ENCODE measurements around the gene PDE4D. TPM values are rescaled to one million over a fixed set of nuclear protein-coding genes. Genes with fewer than 3 reads are reported as not detected.

PDE4D gene
- total RNA-seq, 4 donors from 2014 or later: 6.0 to 36.2 (median 10.0) TPM

DNA sequence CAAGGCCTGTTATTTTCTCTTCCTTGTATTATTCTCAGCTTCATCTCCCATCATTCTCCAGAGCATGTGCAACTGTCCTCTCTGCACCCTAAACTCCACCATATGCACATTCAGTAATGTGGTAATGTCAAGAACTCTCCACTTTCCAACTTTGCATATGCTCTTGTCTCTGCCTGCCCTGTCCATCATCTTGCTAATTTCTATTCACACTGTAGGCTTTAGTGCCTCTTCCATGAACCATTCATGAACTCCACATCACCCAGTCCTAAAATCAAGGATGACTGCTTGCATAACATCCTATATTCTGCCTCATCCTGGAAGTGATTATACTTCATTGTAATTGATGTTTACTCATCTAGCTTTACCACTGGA, 354.8 kb downstream of the PDE4D start:
- intact Hi-C loops (cut with DNase I): no loop called here
- TF ChIP-seq, protein P1, sequence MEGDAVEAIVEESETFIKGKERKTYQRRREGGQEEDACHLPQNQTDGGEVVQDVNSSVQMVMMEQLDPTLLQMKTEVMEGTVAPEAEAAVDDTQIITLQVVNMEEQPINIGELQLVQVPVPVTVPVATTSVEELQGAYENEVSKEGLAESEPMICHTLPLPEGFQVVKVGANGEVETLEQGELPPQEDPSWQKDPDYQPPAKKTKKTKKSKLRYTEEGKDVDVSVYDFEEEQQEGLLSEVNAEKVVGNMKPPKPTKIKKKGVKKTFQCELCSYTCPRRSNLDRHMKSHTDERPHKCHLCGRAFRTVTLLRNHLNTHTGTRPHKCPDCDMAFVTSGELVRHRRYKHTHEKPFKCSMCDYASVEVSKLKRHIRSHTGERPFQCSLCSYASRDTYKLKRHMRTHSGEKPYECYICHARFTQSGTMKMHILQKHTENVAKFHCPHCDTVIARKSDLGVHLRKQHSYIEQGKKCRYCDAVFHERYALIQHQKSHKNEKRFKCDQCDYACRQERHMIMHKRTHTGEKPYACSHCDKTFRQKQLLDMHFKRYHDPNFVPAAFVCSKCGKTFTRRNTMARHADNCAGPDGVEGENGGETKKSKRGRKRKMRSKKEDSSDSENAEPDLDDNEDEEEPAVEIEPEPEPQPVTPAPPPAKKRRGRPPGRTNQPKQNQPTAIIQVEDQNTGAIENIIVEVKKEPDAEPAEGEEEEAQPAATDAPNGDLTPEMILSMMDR (IDR thresholded peaks at IDR 0.05): no peak
- TF ChIP-seq POLR2A (IDR thresholded peaks at IDR 0.05): no peak
- no peak overlapping the region for H3K27ac ChIP-seq
- H3K9me3 ChIP-seq: no peaks in the 10 kb centered on the region
- no peaks in the 10 kb centered on the region for H3K27me3 ChIP-seq
- DNase-seq: no peak
- H3K36me3 ChIP-seq: no peaks in the 10 kb centered on the region
- H3K4me3 ChIP-seq: no peak overlapping the region
- peaks cover 5 to 46% (median 16%) of the 10 kb centered on the region in 3 donors for H3K4me1 ChIP-seq

DNA sequence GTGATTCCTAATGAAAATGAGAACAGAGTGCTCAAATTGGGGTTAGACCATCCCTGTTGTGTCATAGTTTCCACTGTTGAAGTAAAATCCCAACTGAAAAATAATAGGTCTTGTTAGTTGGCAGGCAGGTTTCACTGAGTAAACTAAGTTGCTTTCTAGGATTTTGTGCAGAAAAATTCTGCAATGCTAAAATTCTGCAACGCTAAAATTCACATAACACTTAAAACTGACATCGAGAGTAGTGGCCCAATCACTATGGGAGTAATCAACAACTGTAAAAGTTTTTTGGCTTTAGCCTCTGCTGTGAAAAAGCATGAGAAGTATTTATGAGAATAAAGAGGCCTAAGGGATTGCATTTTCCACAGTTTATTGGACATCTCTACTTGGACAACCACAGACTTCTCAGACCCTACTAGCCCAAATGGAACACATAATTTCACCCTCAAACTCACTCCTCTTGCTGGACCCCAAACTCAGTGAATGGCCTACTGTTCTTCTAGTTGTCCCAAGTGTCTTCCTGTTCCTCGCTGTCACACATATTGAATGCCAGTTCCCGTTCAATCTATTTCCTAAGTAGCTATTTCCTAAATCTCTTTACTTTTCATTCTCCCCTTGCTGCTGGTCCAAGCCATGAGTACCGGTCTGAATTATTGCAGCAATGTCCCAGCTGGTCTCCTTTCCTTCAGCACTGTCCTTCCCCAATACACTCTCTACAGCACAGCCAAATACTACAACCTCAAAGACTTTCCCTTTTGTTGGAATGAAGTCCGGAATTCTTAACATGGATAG, 355.4 kb downstream of the PDE4D start:
- no peak overlapping the region for H3K27ac ChIP-seq
- 84 to 87% methylated on average over 6 of the region's 6 CpGs for WGBS, 2 donors
- no peaks in the 10 kb centered on the region for H3K9me3 ChIP-seq
- no peaks in the 10 kb centered on the region for H3K27me3 ChIP-seq
- intact Hi-C loops (cut with DNase I): no loop called here
- H3K36me3 ChIP-seq: no peaks in the 10 kb centered on the region
- peaks cover 0 to 41% (median 11%) of the 10 kb centered on the region in 3 donors for H3K4me1 ChIP-seq
- no peak for DNase-seq
- no peak overlapping the region for H3K4me3 ChIP-seq
- no peak for TF ChIP-seq POLR2A (IDR thresholded peaks at IDR 0.05)
- TF ChIP-seq, protein P1 (IDR thresholded peaks at IDR 0.05): no peak

DNA sequence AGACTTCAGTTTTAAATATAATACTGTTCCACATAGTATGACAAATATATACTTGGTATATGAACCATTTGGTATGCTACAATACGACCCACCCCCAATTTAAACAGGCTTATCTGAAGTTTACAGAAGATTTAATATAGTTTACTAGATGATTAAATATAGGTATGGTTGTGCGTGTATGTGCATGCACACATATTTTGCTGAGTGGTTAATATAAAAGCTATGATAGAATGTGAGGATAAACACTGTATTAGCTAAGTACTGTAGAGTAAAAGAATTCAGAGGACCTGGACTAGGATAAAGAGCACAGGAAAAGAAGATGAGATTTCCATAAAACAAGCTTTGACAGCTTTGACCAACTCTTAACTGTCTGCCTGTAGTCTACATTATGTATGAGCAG, 356.7 kb downstream of the PDE4D start:
- intact Hi-C loops (cut with DNase I): no loop called here
- no peak overlapping the region for H3K27ac ChIP-seq
- no peak overlapping the region for H3K4me3 ChIP-seq
- no peak for DNase-seq
- no peaks in the 10 kb centered on the region for H3K9me3 ChIP-seq
- H3K4me1 ChIP-seq: peaks cover 0 to 28% (median 8%) of the 10 kb centered on the region in 3 donors
- H3K36me3 ChIP-seq: no peaks in the 10 kb centered on the region
- WGBS, 2 donors: 50 to 68% methylated on average over 2 of the region's 2 CpGs
- TF ChIP-seq, protein P1 (IDR thresholded peaks at IDR 0.05): no peak
- TF ChIP-seq POLR2A (IDR thresholded peaks at IDR 0.05): no peak
- H3K27me3 ChIP-seq: no peaks in the 10 kb centered on the region

DNA sequence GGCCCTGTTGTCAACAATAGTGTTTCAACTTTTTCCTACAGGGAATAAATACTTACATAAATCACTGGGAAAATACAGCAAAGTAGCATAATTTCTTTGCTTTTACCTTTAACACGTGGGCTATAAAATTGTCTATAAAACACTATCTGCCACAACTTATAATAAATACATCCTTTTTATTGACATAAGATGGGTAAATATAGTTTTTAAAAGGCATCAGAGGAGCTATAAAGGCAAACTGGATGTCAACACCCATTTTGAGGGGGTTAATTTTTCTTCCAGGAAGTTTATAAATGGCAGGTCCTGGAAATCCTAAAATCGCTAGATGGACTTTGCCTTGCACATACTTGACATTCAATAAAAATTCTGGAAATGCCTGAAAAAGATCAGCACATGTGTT, 358.0 kb downstream of the PDE4D start:
- intact Hi-C loops (cut with DNase I): no loop called here

DNA sequence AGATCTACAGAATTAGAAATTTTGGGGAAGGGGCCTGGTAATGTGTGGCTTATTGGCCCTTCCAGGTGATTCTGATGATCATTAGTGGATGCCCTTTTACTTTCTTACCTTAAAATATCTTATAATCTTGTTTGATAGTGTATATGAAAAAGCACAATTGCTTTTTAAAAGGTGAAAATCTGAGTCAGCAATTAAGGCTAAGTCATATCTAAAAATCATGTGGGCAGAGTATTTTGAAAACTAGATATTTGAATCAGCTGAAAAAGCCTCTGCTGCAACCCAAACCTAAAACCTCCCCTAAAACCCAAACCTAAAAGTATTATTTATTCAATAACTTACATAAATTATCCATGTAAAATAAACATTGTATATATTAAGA, 359.8 kb downstream of the PDE4D start:
- intact Hi-C loops (cut with DNase I): no loop called here
- no peak for DNase-seq
- TF ChIP-seq, protein P1 (IDR thresholded peaks at IDR 0.05): no peak
- no peak for TF ChIP-seq POLR2A (IDR thresholded peaks at IDR 0.05)
- peaks cover 0 to 4% (median 0%) of the 10 kb centered on the region in 3 donors for H3K4me1 ChIP-seq
- no peaks in the 10 kb centered on the region for H3K36me3 ChIP-seq
- H3K9me3 ChIP-seq: no peaks in the 10 kb centered on the region
- no peak overlapping the region for H3K4me3 ChIP-seq
- H3K27me3 ChIP-seq: no peaks in the 10 kb centered on the region
- H3K27ac ChIP-seq: no peak overlapping the region

More for the DNA sequence above, 358.0 kb downstream of the PDE4D start:
- H3K36me3 ChIP-seq: no peaks in the 10 kb centered on the region
- no peak for TF ChIP-seq POLR2A (IDR thresholded peaks at IDR 0.05)
- TF ChIP-seq, protein P1 (IDR thresholded peaks at IDR 0.05): no peak
- no peak overlapping the region for H3K27ac ChIP-seq
- H3K27me3 ChIP-seq: no peaks in the 10 kb centered on the region
- H3K4me1 ChIP-seq: peaks cover 0 to 15% (median 5%) of the 10 kb centered on the region in 3 donors
- no peaks in the 10 kb centered on the region for H3K9me3 ChIP-seq
- 80 to 97% methylated on average over 2 of the region's 2 CpGs for WGBS, 2 donors
- no peak overlapping the region for H3K4me3 ChIP-seq
- DNase-seq: no peak

Measured in esophagus squamous epithelium (tissue), 5 donors.